ENCODE results near the gene OCIAD2.
"Not testable (repeated sequence)": the region's sequence is repeated elsewhere in the genome, so short reads cannot be mapped to it uniquely, and the experiment has no call there.

OCIAD2 gene

DNA sequence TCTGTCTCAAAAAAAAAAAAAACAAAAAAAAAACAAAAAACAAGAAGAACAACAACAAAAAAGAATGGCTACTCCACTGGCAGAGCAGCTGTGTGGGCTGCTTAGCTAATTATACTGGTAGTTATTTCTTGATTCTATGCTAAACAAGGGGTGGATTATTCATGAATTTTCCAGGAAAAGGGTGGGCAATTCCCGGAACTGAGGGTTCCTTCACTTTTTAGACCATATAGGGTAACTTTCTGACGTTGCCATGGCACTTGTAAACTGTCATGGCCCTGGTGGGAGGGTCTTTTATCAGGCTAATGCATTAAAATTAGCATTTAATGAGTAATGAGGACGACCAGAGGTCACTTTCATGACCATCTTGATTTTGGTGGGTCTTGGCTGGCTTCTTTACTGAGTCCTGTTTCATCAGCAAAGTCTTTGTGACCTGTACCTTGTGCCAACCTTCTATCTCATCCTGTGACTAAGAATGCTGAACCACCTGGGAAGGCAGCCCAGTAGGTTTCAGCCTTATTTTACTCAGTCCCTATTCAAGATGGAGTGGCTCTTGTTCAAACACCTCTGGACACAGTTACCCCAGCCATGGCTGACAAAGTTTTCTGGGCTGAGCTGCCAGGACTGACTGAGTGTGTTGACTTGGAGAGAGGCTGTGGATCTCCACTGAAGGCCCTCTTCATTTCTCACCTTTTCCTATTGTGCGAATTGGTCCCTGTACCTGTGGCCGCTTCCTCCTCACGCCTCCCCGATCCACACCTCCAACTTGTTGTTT lies 1.3 kb upstream of the OCIAD2 start:
- DNase-seq (ENCODE audit: low read depth, low spot score), result no peak

DNA sequence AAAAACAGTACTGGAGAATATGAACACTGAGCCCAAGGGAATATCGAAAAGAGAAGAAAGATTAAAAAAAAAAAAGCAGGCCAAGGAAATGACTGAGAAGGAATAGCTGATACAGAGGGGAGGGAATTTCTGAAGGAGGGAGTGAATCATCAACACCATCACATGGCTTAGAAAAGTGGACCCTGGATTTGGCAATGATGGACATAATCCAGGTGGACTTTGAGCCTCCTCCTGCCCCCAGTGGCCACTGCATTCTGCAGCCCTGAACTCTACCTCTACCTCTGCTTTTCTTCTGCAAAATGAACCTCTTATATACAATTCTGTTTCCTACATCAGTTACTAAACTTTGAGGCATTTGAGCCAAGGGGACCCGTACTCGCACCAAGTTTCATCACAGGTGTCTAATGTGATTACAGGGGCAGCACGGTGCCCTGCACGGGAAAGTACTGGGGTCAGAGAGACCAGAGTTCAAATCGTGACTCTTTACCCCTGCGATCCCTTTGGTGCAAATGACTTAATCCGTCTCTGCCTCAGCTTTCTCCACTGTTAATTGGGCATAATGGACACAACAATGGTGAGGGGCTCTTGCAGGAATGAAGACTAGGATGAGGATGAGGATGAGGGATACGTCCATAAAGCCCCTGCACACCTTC lies 1.1 kb downstream of the OCIAD2 start:
- DNase-seq (ENCODE audit: low read depth, low spot score), result no peak

DNA sequence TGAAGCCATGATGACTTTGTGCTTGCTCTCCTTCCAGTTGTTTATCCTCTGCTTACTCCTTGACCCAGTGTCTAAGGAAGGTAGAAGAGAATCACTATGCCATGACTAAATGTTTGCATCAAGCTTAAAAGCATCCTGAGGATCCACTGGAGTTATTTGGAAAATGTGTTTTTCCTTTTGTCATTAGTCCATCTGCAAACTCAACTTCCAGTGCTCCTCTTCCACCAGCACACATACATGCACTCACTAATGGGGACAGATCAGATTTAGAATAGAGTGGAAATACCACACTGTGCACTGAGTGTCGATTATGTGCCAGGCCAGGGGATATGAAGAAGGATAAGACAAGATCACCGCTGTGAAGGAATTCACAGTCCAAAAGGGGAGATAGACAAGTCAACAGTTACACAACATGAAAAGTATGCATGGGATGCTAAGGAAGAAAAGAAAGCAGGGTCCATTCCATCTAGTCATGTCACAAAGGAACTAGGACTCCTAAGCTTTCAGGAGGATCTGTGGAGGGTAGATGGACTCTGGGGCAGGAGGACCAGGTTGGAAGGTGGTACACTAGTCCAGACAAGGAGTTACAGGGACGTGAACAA lies 1.9 kb downstream of the OCIAD2 start:
- no peak for DNase-seq (ENCODE audit: low read depth, low spot score)

DNA sequence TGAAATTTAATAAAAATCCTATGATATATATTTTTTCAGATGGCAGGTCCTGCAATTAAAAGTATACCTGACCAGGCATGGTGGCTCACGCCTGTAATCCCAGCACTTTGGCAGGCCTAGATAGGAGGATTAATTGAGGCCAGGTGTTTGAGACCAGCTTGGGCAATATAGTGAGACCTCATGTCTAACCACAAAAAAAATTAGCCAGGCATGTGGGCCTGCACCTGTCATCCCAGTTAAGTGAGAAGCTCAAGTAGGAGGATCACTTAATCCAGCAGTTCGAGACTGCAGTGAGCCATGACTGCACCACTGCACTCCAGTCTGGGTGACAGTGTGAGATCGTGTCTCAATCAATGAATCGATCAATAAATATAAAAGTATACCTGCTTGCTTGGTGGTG lies 2.5 kb downstream of the OCIAD2 start:
- DNase-seq (ENCODE audit: low read depth, low spot score), result no peak

DNA sequence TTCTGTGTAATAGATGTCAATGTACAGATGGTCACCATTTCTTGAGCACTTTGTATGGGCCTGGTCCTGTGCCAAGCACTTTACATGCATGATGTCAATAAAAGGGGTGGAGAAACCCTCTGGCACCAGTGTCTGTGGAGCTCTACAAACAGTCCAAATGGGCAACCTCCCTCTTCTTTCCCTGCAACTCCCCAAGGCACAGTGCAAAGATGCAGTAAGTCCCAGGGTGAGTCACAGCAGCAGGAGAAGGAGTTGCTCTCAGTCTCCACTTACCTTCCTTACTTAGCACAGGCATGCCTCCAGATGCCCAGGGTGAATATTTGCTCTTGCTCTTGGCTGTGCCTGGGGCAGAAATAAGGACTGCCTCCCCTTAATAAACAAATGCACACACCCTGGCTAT lies 4.3 kb downstream of the OCIAD2 start:
- no peak for DNase-seq (ENCODE audit: low read depth, low spot score)

DNA sequence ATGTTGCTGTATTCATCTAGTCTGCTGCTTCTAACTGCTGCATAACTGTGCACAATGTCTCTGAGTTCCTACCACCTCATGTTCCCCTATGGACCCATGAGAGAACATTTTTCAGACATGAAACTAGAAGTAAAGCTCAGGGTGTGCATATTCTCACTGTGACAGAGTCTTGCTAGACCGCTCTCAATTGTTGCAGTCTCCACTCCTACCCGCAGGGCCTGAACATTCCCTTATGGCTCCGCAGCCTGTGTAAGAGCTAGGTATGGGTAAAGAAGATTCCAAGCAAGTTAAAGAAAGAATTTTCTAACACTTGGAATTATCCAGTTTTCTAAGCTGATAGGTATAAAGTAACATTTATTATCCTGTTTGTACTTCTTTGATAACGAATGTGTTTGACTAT lies 5.4 kb downstream of the OCIAD2 start:
- DNase-seq (ENCODE audit: low read depth, low spot score), result no peak

DNA sequence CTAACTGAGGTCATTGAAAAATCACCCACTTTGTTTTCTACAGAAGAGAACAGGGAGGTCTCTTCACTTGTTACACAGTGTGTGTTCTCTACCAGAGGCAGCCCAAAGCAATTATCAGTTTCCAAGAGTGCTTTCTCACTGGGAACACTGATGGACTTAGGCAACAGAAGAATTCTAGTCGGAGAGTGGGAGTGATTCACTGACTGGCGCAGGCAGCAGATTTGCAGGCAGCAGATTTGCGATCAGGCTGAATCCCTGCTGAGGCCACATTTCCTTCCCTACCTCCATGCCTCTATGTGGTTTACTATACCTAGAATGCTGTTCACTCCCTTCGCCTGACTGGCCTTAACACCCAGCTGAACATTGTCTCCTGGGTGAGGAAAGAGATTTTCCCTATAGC lies 6.6 kb downstream of the OCIAD2 start:
- no peak for DNase-seq (ENCODE audit: low read depth, low spot score)

DNA sequence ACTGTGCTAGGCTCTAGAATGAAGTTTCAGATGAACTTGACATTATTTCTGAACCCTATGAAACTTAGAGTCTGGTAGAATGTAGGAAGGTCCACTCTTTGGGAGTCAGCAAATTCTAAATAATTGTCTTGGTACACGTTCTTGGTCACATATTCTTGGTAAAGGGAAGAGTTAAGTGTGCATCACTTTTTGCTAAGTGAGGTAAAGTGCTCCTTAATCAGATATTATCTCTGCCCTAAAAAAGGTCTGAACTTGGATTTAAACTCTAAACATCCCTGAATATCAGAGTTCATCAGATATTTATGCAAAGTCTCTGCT lies 7.2 kb downstream of the OCIAD2 start:
- no peak for DNase-seq (ENCODE audit: low read depth, low spot score)

DNA sequence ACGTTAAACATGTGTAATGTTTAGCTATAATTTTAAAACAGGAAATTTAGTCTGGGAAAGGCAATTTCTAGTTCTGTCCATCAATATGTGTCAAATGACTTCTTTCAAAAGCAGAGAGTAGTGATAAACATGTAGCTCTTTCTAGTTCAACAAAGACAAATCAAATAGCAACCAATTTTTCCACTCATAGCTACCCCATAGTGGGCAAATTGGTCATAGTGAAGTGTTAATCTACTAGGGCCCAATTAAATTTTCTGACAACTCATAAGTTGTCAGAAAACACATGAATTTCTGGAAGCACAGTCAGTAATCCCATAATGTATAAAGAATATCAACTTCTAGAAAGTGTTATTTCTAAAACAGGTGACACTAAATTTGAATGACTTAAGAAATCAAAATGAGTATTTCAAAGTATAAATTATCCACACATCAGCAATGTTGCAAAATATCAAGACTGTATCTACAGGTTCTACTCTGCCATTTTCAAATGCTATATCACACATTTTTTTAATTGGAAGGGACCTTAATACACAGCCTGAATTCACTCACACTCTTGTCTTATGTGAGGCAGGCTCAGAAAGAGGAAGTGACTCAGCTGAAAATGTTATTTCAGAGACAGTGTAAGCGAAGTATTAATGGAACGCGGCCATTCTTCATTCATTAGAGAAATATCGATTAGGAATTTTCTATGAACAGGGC lies 7.7 kb downstream of the OCIAD2 start:
- DNase-seq (ENCODE audit: low read depth, low spot score), result no peak

DNA sequence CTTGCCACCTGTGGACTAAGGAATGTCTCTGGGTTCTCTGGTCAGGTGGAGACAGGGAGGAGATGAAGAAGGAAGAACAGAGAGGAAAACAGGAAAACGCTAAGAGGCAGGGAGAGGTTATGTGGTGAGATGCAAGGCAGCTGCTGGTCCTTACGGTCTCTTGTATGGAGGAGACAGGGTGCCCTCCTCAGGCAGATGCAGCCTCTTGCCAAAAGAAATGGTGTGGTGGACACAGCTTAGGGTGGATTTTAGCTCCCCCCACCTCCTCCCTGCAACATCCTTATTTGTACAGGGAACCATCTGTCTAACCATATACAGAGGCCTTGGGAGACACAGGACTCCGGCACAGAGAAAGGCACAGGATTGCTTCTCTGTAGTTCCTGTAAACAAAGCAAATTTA lies 9.7 kb downstream of the OCIAD2 start:
- DNase-seq (ENCODE audit: low read depth, low spot score), result no peak

DNA sequence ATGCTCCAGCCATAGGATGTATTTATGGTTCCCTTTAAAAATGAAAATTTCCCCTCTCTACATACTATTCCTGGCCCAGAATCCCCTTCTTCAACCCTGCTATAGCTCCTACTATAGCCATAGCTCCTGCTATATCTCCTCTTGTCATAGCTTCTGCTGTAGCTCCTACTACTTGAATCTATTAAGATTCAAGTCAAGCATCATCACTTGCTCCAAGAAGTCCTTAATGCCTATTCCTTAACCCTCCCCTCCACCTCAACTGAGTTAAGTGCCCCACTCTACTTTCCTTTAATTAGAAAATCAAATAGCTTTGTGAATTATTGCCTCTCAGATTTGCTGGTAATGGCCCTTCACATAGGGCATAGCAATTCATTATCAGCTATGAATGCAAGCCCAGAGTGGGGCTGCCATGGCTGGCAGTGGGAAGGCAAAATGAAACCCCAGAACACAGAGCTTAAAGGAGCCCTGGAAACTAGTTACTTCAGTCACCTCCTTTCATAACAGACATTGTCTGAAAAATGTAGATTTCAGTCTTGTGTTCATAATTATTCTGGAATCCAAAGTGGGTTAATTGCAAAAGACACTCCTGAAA lies 15.4 kb downstream of the OCIAD2 start:
- no peak for DNase-seq (ENCODE audit: low read depth, low spot score)

DNA sequence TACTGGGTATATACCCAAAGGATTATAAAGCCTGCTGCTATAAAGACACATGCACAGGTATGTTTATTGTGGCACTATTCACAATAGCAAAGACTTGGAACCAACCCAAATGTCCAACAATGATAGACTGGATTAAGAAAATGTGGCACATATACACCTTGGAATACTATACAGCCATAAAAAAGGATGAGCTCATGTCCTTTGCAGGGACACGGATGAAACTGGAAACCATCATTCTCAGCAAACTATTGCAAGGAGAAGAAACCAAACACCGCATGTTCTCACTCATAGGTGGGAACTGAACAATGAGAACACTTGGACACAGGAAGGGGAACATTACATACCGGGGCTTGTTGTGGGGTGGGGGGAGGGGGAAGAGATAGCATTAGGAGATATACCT lies 16.8 kb downstream of the OCIAD2 start:
- DNase-seq (ENCODE audit: low read depth, low spot score), result not testable (repeated sequence)

DNA sequence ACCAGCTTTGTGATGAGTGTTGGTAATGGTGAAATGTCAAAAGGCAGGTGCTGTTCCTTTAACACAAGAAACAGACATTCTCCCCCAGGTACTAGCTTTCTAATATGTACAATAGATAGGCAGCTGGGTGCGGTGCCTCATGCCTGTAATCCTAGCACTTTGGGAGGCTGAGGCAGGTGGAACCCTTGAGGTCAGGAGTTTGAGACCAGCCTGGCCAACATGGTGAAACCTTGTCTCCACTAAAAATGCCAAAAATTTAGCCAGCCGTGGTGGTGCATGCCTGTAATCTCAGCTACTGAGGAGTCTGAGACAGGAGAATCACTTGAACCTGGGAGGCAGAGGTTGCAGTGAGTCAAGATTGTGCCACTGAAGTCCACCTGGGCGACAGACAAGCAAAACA lies 24.9 kb downstream of the OCIAD2 start:
- not testable (repeated sequence) for DNase-seq (ENCODE audit: low read depth, low spot score)

DNA sequence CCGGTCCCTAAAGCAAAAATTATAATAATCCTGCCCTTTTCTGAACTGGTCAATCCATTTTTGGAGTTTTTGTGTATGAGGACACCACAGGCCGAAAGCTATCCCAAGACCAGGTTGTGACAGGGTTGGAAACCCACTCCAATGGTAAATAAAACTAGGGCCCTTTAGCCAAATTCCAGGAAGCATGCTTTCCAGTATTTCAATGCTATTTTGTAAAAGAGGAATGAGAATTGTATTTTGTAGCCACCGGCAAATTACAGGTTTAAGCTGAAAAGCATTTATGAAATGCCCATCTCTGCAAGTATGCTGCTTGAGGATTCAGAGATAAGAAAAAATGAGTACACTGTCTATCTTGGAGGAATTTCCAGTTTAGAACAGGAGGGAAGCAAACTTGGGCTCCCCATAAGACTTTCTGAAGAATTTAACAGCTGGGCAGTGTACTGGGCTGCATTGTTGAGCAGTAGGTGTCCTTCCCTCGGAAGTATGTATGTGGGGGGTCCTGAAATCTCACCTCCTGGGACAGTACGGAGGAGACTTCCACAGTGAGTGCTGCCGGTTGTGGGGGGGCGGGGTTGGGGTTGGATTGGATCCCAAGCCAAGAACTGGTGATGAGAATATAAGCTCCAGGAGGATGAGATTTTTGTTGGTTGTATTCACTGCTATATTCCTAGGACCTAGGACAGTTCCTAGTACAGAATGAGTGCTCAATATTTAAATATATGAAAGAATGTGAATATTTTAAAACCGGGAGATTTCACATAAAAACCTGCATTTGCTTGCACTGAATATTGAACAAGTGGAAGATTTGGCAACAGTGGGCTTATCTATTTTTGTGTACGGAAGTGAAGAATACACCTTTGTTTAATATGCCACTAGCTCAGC lies 26.8 kb downstream of the OCIAD2 start:
- no peak for DNase-seq (ENCODE audit: low read depth, low spot score)

DNA sequence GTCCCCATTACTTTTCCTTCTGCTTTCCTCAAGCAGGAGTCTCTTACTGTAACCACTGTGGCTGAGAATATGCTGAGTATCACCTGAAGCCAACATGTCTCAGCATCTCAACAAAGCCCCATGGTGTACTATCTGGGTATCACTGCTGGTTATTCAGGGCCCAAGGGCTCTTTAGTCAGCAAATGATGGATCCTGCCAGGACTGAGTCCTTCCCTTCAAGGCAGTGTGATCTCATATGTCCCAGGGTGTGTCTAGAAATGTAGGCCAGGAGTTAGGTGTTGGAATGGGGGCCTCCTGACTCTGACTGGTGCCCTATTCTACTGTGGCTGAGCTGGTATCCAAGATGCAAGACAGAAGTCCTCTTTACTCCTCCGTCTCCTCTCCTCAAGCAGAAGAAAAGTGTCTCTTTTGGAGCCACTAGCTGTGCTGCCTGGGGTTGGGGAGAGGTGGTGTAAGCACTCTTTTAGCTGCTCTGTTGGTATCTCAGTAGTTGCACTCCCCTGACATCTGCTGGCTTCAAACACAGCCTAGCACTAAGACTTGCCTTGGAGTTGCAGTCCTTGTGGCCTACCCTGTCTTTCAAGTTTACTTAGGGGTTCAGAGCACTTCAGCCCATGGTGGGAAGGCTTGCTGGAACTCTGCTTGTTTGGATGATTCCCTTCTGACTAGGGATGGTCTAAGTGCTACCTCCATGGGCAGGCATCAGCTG lies 28.6 kb downstream of the OCIAD2 start:
- DNase-seq (ENCODE audit: low read depth, low spot score), result no peak

DNA sequence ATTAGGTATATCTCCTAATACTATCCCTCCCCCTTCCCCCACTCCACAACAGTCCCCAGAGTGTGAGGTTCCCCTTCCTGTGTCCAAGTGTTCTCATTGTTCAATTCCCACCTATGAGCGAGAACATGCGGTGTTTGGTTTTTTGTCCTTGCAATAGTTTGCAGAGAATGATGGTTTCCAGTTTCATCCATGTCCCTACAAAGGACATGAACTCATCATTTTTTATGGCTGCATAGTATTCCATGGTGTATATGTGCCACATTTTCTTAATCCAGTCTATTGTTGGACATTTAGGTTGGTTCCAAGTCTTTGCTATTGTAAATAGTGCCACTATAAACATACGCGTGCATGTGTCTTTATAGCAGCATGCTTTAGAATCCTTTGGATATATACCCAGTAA lies 41.9 kb downstream of the OCIAD2 start:
- not testable (repeated sequence) for DNase-seq (ENCODE audit: low read depth, low spot score)

DNA sequence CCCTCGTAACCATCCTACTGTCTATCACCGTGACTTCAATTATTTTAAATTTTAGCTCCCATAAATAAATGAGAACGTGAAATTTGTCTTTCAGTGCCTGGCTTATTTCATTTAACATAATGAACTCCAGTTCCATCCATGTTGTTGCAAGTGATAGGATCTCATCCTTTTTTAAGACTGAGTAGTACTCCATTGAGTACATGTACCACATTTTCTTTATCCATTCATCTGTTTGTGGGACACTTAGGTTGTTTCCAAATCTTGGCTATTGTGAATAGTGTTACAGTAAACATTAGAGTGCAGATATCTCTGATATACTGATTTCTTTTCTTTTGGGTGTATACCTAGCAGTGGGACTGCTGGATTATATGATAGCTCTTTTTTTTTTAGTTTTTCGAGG lies 42.8 kb downstream of the OCIAD2 start:
- no peak for DNase-seq (ENCODE audit: low read depth, low spot score)

DNA sequence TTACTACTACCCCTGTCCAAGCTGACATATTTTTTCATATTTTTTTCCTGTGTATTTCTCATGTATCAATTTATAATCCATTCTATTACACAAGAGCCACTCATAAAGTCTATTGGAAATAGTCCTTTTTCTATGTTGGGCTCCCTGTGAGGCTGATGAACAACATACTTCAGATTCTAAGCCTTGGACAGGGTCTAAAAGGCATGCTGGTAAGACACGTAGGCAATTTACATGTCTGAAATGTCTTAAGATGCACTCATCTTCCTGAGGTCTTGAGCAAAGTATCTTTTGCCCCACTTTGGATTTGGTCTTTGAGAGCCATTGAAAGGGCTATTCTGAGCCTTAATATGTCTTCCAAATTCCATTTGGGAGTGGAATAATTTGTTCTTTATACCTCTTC lies 43.9 kb downstream of the OCIAD2 start:
- no peak for DNase-seq (ENCODE audit: low read depth, low spot score)

DNA sequence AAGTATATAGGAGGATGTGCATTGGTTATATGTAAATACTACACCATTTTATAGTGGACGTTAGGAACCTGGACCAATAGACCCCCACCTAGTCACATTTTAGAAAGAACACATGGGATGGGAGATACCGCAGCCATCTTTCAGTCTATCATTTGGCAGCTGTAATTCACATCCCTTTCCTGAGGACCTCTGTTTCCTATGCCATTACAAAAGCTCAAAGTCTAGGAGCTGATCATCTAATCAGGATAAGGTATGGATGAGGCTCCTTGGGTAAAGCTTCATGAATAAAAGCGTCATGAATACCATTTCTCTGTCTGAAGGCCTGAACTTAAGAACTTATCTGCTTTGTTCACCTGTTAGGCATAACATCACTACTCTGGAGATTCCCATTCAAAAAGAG lies 44.5 kb downstream of the OCIAD2 start:
- no peak for DNase-seq (ENCODE audit: low read depth, low spot score)

DNA sequence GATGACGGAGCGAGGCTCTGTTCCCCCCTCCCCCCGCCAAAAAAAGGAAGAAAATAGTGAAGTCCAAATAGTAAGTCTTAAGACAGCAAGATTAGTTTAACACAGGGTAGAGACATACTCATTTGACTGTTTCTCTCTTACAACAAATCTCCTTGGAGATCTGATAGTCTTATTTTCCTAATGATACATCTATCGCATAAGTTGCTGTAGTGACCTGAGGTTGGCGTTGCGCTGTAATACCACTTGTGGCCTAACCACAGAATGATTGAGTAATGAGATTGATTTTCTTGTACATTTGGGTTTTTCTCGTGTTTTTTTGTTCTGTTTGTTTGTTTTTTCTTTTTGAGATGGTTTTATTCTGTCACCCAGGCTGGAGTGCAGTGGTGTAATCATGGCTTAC lies 48.4 kb downstream of the OCIAD2 start:
- DNase-seq (ENCODE audit: low read depth, low spot score), result no peak

DNA sequence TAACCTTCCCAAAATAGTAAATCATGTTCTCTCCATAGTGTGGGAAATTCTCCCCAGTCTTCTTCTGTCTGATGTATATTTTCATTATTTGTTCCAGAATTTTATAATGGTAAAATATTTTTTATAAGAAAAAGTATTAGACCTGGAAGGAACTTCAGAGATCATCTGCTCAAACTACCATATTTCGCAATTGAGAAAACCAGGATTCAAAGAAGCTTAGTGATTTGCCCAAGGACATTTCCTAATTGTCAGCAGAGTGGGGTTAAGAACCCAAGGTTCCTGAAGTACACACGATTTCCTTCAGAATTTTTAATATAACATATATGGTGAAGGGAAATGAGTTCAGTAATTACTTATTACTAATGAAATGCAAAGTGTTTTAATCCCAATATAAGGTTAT lies 51.6 kb downstream of the OCIAD2 start:
- no peak for DNase-seq (ENCODE audit: low read depth, low spot score)

Measured in smooth muscle cell of the brain vasculature (primary cell).